GM10266 (cell line): ENCODE measurements around the gene ENO4.

Experiments
- DNase-seq: peaks from one replicate; pipeline ENCODE4 v3.0.0; 2012; ENCODE audit errors: extremely low spot score
- TF ChIP-seq, protein P1 (sequence below): IDR thresholded peaks from 2 replicates; pipeline ENCODE4 v1.5.1; 2012; ENCODE audit warnings: mild to moderate bottlenecking, low read depth; ENCODE audit not compliant: control insufficient read depth, insufficient read depth; ENCODE audit errors: missing control alignments

The ENO4 gene

DNA sequence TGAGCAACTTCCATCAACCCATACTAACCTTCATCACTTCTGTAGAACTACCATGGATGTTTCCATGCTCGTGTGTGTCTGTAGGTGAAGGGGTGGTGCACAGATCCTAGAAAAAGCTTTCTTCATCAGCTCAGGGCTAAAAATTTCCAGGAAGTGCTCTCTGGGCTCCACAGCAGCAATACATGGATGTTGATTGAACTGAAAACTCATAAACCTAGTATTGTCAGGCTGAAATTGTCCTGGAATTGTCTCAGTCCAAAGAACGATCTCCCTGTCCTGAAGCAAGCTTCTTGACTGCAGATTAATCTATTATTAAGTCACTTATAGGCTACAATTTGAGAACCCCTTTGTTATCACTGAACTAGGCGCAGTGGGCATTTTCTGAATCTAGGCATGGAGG lies 39.8 kb downstream of the ENO4 start:
- no peak for DNase-seq
- TF ChIP-seq, protein P1, sequence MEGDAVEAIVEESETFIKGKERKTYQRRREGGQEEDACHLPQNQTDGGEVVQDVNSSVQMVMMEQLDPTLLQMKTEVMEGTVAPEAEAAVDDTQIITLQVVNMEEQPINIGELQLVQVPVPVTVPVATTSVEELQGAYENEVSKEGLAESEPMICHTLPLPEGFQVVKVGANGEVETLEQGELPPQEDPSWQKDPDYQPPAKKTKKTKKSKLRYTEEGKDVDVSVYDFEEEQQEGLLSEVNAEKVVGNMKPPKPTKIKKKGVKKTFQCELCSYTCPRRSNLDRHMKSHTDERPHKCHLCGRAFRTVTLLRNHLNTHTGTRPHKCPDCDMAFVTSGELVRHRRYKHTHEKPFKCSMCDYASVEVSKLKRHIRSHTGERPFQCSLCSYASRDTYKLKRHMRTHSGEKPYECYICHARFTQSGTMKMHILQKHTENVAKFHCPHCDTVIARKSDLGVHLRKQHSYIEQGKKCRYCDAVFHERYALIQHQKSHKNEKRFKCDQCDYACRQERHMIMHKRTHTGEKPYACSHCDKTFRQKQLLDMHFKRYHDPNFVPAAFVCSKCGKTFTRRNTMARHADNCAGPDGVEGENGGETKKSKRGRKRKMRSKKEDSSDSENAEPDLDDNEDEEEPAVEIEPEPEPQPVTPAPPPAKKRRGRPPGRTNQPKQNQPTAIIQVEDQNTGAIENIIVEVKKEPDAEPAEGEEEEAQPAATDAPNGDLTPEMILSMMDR, result no peak

DNA sequence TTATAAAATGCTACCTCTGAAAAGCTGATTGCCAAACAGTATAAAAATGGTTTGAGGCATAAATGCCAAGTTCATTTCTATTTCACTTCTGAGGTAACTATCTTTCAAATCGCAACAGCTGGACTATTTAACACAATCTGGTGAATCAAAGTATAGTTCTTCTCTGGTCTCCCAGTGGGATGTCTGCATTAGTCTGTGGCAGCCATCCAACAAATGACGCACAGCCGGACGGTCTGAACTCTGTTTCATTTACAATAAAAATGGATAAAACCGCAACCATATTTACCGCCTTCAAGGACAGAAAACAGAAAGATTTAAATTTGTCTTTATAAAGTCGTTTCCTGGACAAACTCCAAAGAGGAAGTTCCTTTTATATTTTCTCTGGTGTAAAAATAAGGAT lies 41.9 kb downstream of the ENO4 start:
- DNase-seq, result no peak
- TF ChIP-seq, protein P1, result no peak

DNA sequence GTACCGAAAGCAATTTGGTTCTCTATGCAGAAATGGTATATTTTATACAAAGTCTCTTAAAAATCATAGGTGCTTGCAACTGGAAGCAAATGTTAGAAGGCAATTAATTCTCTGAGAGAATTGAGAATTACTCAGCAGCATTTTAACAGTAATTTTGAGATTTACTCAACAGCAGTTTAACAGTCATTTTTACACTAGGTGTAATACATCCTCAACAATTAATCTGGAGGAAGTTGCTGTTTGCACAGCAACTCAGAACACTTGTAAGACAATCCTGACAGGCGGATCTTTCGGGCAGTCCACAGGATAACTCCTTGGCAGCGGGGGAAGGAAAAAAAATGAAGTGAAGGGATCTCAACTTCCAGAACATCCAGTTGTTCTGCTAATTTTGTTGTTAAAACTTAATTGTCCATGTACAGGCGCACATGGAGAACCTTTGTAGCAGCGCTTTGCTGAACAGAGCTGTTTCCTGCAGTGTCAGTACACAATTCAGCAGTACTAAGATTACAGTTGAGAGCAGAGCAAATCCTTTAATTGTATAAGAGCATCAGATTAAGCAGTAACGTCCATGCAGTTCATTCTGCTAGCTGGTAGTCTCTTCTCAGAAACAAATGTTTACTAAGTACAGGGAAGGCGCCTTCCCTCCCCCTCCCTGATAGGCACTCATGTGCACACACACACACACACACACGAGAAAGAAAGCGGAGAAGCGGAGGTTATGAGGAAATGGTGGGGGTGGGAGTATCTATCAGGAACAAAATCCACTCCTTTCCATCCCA lies 43.8 kb downstream of the ENO4 start:
- DNase-seq, result no peak
- TF ChIP-seq, protein P1, result no peak

DNA sequence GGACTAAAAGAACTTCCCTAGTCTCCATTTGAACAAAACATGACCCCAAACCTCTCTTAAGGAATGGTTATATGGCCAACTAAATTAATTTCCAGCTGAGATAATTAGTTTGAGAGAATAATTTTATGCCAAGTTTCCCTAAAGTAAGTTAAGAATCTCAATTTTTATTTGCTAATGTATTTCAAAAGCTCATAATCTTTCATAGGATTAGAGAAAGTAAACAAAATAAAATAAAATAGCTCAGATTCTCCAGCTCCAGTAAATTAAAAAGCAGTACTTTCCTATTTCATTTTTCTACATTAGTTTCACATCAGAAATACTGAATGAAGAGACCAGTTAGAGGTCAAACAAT lies 44.4 kb downstream of the ENO4 start:
- no peak for DNase-seq
- TF ChIP-seq, protein P1, result no peak

DNA sequence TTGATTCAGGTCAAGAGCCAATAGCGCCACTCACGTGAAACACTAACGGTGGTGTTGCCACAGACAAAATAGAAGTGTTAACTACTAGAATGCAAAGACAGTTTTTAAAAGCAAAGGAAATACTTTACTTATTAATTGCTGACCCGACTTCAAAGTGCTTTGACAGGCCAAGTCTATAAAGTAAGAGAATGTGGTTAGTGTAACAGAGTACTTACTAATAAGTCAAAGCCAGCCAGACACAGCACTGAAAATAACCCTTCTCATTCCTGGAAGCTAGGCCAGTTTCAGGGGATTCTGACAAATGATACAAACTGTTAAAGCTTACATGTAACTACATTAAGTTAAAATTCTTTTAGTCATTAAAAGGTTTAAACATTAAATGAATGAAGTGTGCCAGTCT lies 50.3 kb downstream of the ENO4 start:
- TF ChIP-seq, protein P1, result no peak
- no peak for DNase-seq

DNA sequence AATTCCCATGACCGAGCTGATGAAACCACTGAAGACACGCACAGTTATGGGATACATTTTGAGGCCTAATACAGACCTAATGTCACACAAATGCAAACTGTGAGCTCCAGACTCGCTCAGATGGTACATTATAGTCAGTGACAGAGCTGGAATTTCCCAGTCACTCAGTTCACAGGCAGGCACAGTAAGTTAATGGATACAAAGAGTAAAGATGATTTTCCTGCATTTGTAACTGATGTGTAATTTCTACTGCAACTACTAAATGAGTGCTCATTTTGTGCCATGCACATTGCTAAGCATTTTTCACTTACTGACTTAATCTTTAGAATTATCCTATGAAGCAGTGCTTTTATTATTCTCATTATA lies 56.5 kb downstream of the ENO4 start:
- TF ChIP-seq, protein P1, result no peak
- no peak for DNase-seq

DNA sequence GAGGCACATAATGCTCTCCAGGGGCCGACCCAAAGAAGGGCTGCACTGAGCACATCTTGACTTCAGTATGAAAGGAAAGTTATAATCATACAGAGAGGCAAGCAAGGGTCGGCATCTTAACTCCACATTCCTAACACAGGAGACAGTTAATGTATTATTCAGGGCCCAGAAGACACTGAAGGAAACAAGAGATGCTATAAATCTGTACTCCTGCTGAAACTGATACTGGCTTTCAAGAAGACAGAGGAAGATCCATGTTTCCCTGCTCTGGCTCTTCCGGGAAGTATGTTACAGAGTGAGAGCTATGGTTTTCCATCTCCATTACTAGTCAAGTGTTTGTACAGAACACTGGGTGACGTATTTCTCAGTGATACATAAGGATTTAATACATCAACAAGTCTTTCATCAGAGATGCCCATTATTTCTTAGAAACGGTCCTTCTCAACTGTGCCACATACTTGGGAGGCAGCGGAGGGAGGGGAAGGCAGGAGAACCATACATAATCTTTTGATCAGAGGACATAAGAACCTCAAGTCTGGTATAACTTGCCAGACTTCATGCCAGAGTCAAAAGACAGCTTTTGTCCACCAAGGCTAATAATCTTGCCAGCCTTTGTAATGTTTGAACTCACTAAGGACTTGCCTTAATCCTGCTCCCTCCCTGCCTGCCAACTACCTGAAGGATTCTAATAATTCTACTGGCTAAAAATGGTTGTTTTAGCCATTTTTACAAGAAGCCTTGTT lies 58.1 kb downstream of the ENO4 start:
- TF ChIP-seq, protein P1, result no peak

More for the DNA sequence above, 58.1 kb downstream of the ENO4 start:
- DNase-seq, result no peak
